Amniotic stem cell (primary cell): ENCODE data around the gene RABGAP1L.
"Not testable (repeated sequence)": the region's sequence is repeated elsewhere in the genome, so short reads cannot be mapped to it uniquely, and the experiment has no call there.

ENCODE experiments used
- DNase-seq: peaks from one replicate; lab custom pipeline; 2025; lab: John Stamatoyannopoulos, UW

The RABGAP1L gene

GRCh38 chr1:174998569-174999215, 839.4 kb downstream of the RABGAP1L start:
- no peak for DNase-seq

- peak; percentile 98 for DNase-seq
Measured at GRCh38 chr1:174999216-174999935, 840.1 kb downstream of the RABGAP1L start.

- no peak for DNase-seq
Measured at GRCh38 chr1:174999936-175000696, 840.8 kb downstream of the RABGAP1L start, which contains the start of gene CACYBP. Gene CACYBP (plus strand): TSS chr1:174999947. CDS start chr1:175000181, 234 bp downstream.

- no peak for DNase-seq
Measured at GRCh38 chr1:175000697-175001187, 841.4 kb downstream of the RABGAP1L start.

- no peak for DNase-seq
Measured at GRCh38 chr1:175002910-175003517, 843.7 kb downstream of the RABGAP1L start.

- DNase-seq = no peak
Measured at GRCh38 chr1:175003521-175003920, 844.2 kb downstream of the RABGAP1L start.

- no peak for DNase-seq
Measured at GRCh38 chr1:175005085-175005783, 845.9 kb downstream of the RABGAP1L start.

- DNase-seq = no peak
Measured at GRCh38 chr1:175009532-175009931, 850.2 kb downstream of the RABGAP1L start.

GRCh38 chr1:175013445-175013844, 854.1 kb downstream of the RABGAP1L start:
- no peak for DNase-seq

GRCh38 chr1:175015243-175015642, 855.9 kb downstream of the RABGAP1L start:
- DNase-seq = peak; percentile 67

- DNase-seq = no peak
Measured at GRCh38 chr1:175019524-175019923, 860.2 kb downstream of the RABGAP1L start.

- DNase-seq = peak; percentile 97
Measured at GRCh38 chr1:175023043-175023921, 864.0 kb downstream of the RABGAP1L start, which contains the start of gene MRPS14. Gene MRPS14 (minus strand): TSS chr1:175023425. CDS start chr1:175023408, 17 bp downstream.

GRCh38 chr1:175023922-175024242, 864.6 kb downstream of the RABGAP1L start:
- not testable (repeated sequence) for DNase-seq

GRCh38 chr1:175024773-175025172, 865.5 kb downstream of the RABGAP1L start:
- DNase-seq = no peak

GRCh38 chr1:175033953-175034352, 874.6 kb downstream of the RABGAP1L start:
- no peak for DNase-seq

GRCh38 chr1:175034775-175035174, 875.5 kb downstream of the RABGAP1L start:
- DNase-seq = no peak

GRCh38 chr1:175035865-175036264, 876.5 kb downstream of the RABGAP1L start:
- DNase-seq = no peak

- no peak for DNase-seq
Measured at GRCh38 chr1:175036476-175036875, 877.2 kb downstream of the RABGAP1L start.

GRCh38 chr1:175037416-175037815, 878.1 kb downstream of the RABGAP1L start:
- DNase-seq = no peak

GRCh38 chr1:175040324-175040879, 881.1 kb downstream of the RABGAP1L start:
- DNase-seq = no peak
